Measurements from ENCODE around the gene ATXN3.

- no peak for TF ChIP-seq USF2 (IDR thresholded peaks at IDR 0.05; ENCODE audit: borderline replicate concordance, low read depth, low read length)
- no peak for TF ChIP-seq FOSL2 (IDR thresholded peaks at IDR 0.05; ENCODE audit: borderline replicate concordance, low read depth)
- TF ChIP-seq CTCF (IDR thresholded peaks at IDR 0.05): no peak
- TF ChIP-seq NFIC (IDR thresholded peaks at IDR 0.05; ENCODE audit: borderline replicate concordance): no peak
- no peak for TF ChIP-seq ELF1 (IDR thresholded peaks at IDR 0.05)
- no peak for TF ChIP-seq GABPA (IDR thresholded peaks at IDR 0.05; ENCODE audit: low read depth)
- no peak for TF ChIP-seq GATA2 (CRISPR knock-in tag; IDR thresholded peaks at IDR 0.05)
- TF ChIP-seq POLR2AphosphoS5 (IDR thresholded peaks at IDR 0.05; ENCODE audit: low read depth, low read length): no peak
- TF ChIP-seq RFX5 (IDR thresholded peaks at IDR 0.05; ENCODE audit: low read length): no peak
- TF ChIP-seq YY1 (IDR thresholded peaks at IDR 0.05; ENCODE audit: low read depth): no peak
- TF ChIP-seq RAD21 (IDR thresholded peaks at IDR 0.05; ENCODE audit: low read length): no peak
- no peak for TF ChIP-seq USF1 (IDR thresholded peaks at IDR 0.05; ENCODE audit: borderline replicate concordance, low read depth)
- TF ChIP-seq RCOR1 (IDR thresholded peaks at IDR 0.05; ENCODE audit: low read length): no peak
Measured at GRCh38 chr14:92154283-92154942, 48.0 kb upstream of the ATXN3 start.
